MM.1S (cell line): ENCODE results near the gene TANGO2.

ENCODE experiments used
- DNase-seq: peaks from one replicate; pipeline ENCODE4 v3.0.0-alpha.2; 2015
- H2AFZ ChIP-seq: fragments of 300-600 bp; sonication (generic); 2 replicates; pipeline ENCODE4 v1.6.0; 2016; ENCODE audit warnings: antibody characterized with exemption, low read length
- H3F3A ChIP-seq: fragments of 300-600 bp; sonication (generic); 2 replicates; pipeline ENCODE4 v1.6.1; 2016; ENCODE audit warnings: mild to moderate bottlenecking, antibody characterized with exemption, low read length, moderate library complexity, mixed read lengths; ENCODE audit not compliant: insufficient read depth
- H3K27ac ChIP-seq: fragments of 300-600 bp; sonication (generic); 2 replicates; pipeline ENCODE4 v1.5.1; 2016; ENCODE audit warnings: mild to moderate bottlenecking, low read length
- H3K27me3 ChIP-seq: fragments of 300-600 bp; sonication (generic); replicated peaks from 2 replicates; pipeline ENCODE4 v1.6.0; 2016; ENCODE audit warnings: low read length; ENCODE audit not compliant: insufficient read depth
- H3K36me3 ChIP-seq: fragments of 300-600 bp; sonication (generic); replicated peaks from 2 replicates; pipeline ENCODE4 v1.6.1; 2016; ENCODE audit warnings: mild to moderate bottlenecking, low read length, mixed read lengths; ENCODE audit not compliant: insufficient read depth
- H3K4me1 ChIP-seq: fragments of 300-600 bp; sonication (generic); 2 replicates; pipeline ENCODE4 v1.6.1; 2016; ENCODE audit warnings: low read length, mixed read lengths
- H3K4me2 ChIP-seq: fragments of 300-600 bp; sonication (generic); 2 replicates; pipeline ENCODE4 v1.6.0; 2016; ENCODE audit warnings: low read depth, low read length
- H3K4me3 ChIP-seq: fragments of 300-600 bp; sonication (generic); 2 replicates; pipeline ENCODE4 v1.5.1; 2016; ENCODE audit warnings: low read length, mixed read lengths
- H3K79me2 ChIP-seq: fragments of 300-600 bp; sonication (generic); 2 replicates; pipeline ENCODE4 v1.6.1; 2016; ENCODE audit warnings: mixed run types, low read length, mixed read lengths
- H3K9ac ChIP-seq: fragments of 300-600 bp; sonication (generic); 2 replicates; pipeline ENCODE4 v1.6.1; 2016; ENCODE audit warnings: low read length, mixed read lengths
- H3K9me2 ChIP-seq: fragments of 300-600 bp; sonication (generic); replicated peaks from 2 replicates; pipeline ENCODE4 v1.6.1; 2016; ENCODE audit warnings: mild to moderate bottlenecking, low read length, mixed read lengths; ENCODE audit not compliant: insufficient read depth
- H3K9me3 ChIP-seq: fragments of 300-600 bp; sonication (generic); replicated peaks from 2 replicates; pipeline ENCODE4 v1.6.1; 2016; ENCODE audit warnings: mild to moderate bottlenecking, low read length, mixed read lengths; ENCODE audit not compliant: insufficient read depth
- H4K20me1 ChIP-seq: fragments of 300-600 bp; sonication (generic); 2 replicates; pipeline ENCODE4 v1.6.1; 2016; ENCODE audit warnings: mild to moderate bottlenecking, low read length, moderate library complexity, mixed read lengths; ENCODE audit not compliant: insufficient read depth
- EZH2 ChIP-seq: fragments of 300-600 bp; sonication (generic); optimal IDR thresholded peaks from 2 replicates; pipeline ENCODE3; 2017; ENCODE audit warnings: low read depth, mild to moderate bottlenecking, antibody characterized with exemption, low read length, mixed read lengths
- EZH2phosphoT487 ChIP-seq: fragments of 300-600 bp; sonication (generic); IDR thresholded peaks from 2 replicates; pipeline ENCODE4 v1.6.1; 2018; ENCODE audit warnings: antibody characterized with exemption, low read length
- TF ChIP-seq, protein P1 (sequence below): fragments of 300-600 bp; sonication (generic); IDR thresholded peaks from 2 replicates; pipeline ENCODE4 v1.5.1; 2016; ENCODE audit warnings: antibody characterized with exemption, low read length, mixed read lengths

Gene TANGO2

DNA sequence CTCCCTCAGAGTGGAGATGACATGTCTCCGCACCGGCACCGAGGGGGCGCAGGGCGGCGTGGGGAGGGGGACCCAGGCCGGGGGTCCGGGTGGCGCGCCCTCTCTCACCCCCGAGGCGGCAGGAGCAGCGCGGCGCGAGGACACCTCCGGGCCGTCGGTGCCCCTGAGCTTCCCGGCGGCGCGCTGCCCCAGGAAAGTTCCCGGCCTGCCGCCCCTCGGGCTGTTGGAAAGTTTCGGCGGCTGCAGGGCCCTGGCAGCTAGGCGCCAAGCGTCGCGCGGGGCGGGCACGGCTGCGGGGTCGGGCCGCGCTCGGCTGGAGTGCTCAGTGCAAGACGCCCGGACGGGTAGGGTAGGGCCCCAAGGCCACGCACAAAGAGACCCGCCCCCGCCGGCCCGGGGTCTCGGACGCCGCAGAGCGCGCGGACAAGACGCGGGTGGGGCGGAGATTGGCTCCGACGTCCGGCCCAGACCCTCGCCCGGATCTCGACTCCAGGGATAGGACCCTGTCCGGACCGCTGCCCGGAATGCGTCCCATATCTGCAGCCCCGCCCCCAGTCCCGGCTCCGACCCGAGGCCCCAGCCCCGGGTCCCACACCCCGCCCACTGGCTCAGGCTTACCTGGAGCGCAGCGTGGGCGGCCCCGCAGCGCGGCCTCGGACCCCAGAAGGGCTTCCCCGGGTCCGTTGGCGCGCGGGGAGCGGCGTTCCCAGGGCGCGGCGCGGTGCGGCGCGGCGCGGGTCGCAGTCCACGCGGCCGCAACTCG, 4.8 kb upstream of the TANGO2 start:
- Histone ChIP-seq H3K27ac (no peak overlapping the region), H3K4me2 (peak overlapping the region; percentile 92), H3K9me2 (no peaks in the 10 kb centered on the region), H3K4me1 (peaks cover 4% of the 10 kb centered on the region; the same call in 1 of the 2 replicates), H3K79me2 (peaks cover 2% of the 10 kb centered on the region), H3K9me3 (no peaks in the 10 kb centered on the region), H3K9ac (peak overlapping the region; percentile 10; the same call in 1 of the 2 replicates), H3K27me3 (peaks cover 50% of the 10 kb centered on the region), H3F3A (no peaks in the 10 kb centered on the region), H3K36me3 (no peaks in the 10 kb centered on the region), H4K20me1 (no peaks in the 10 kb centered on the region), H3K4me3 (peak overlapping the region; percentile 71), H2AFZ (peak overlapping the region; percentile 77)
- no peak for DNase-seq
- TF ChIP-seq EZH2 (peak; percentile 86), EZH2phosphoT487 (no peak)
- TF ChIP-seq, protein P1, sequence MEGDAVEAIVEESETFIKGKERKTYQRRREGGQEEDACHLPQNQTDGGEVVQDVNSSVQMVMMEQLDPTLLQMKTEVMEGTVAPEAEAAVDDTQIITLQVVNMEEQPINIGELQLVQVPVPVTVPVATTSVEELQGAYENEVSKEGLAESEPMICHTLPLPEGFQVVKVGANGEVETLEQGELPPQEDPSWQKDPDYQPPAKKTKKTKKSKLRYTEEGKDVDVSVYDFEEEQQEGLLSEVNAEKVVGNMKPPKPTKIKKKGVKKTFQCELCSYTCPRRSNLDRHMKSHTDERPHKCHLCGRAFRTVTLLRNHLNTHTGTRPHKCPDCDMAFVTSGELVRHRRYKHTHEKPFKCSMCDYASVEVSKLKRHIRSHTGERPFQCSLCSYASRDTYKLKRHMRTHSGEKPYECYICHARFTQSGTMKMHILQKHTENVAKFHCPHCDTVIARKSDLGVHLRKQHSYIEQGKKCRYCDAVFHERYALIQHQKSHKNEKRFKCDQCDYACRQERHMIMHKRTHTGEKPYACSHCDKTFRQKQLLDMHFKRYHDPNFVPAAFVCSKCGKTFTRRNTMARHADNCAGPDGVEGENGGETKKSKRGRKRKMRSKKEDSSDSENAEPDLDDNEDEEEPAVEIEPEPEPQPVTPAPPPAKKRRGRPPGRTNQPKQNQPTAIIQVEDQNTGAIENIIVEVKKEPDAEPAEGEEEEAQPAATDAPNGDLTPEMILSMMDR: no peak

DNA sequence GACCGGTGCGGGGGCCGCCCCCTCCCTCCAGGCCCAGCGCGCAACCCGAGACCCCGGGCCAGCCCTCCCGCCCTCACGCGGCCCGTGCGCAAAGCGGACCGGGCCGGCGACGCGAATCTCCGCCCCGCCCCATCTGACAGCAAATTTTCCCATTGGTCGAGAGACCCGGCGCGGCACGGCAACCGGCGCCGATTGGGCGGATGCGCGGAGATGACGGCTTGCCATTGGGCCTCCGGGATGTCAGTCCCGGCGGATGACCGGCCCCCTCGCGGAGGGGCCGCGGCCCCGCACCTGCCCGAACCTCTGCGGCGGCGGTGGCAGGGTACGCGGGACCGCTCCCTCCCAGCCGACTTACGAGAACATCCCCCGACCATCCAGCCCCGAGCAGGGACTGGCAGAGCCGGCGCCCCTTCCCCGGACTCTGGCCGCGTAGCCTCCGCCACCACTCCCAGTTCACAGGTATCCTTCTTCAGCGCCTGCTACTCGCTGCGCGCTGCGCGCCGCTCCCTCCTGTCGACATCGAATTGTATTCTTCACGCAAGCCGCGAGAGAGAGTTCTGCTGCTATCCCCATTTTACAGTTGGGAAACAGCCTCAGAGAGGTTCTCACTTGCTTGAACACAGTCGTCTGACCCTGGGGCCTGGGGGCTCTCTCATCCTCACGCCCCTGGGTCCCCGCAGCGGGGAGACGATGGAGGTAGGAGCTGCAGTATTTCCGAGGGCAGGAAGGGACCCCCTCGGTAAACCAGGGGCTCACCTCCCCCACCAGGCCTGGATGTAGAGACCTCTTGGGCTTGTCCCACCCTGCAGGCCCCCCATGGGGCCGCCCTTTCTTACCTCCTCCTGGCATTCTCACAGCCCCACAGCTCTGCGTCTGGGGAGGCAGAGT, 3.9 kb upstream of the TANGO2 start, which contains the start of gene ARVCF:
ARVCF (minus strand) TSS at position 90 of the 888 bp plus-strand sequence. CDS start 26,029 bp downstream, outside the sequence.
- H3K9me3 ChIP-seq: no peaks in the 10 kb centered on the region
- H3K4me2 ChIP-seq: peak within 1 kb of the TSS; percentile 92
- H3K79me2 ChIP-seq: peaks cover 10% of the 10 kb centered on the region
- no peaks in the 10 kb centered on the region for H3F3A ChIP-seq
- no peak within 1 kb of the TSS for H3K27ac ChIP-seq
- TF ChIP-seq EZH2 (no peak), EZH2phosphoT487 (no peak)
- TF ChIP-seq, protein P1: no peak
- H3K9me2 ChIP-seq: no peaks in the 10 kb centered on the region
- DNase-seq: peak; percentile 87
- no peaks in the 10 kb centered on the region for H3K36me3 ChIP-seq
- H3K4me1 ChIP-seq: peaks cover 7% of the 10 kb centered on the region
- H3K9ac ChIP-seq: peak within 1 kb of the TSS; percentile 10; the same call in 1 of the 2 replicates
- no peaks in the 10 kb centered on the region for H4K20me1 ChIP-seq
- H3K4me3 ChIP-seq: peak within 1 kb of the TSS; percentile 71
- peaks cover 50% of the 10 kb centered on the region for H3K27me3 ChIP-seq
- H2AFZ ChIP-seq: peak within 1 kb of the TSS; percentile 77

DNA sequence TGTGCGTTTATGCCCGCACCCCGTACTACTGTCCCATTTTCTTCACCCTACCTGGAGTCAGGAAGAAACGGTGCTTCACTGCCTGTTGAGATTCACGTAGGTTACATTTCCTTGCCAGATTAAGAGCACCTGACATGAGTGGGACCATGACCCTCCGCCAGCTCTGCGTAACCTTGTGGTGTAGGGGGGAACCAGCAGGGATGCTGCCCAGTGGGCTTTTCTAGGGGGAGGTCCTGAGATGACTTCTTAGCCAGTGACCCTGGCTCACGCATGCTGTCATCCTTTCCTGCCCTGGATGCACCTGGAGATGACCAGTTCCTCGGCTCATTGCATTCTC, 3.3 kb upstream of the TANGO2 start:
- no peak overlapping the region for H3K4me3 ChIP-seq
- H3K27ac ChIP-seq: no peak overlapping the region
- no peak for DNase-seq
- H3K4me2 ChIP-seq: peak overlapping the region; percentile 84; the same call in 1 of the 2 replicates
- H2AFZ ChIP-seq: no peak overlapping the region
- H3K79me2 ChIP-seq: peaks cover 16% of the 10 kb centered on the region
- TF ChIP-seq, protein P1: no peak
- TF ChIP-seq EZH2 (no peak), EZH2phosphoT487 (no peak)
- H3K4me1 ChIP-seq: peaks cover 9% of the 10 kb centered on the region
- H3F3A ChIP-seq: no peaks in the 10 kb centered on the region
- H4K20me1 ChIP-seq: no peaks in the 10 kb centered on the region
- no peaks in the 10 kb centered on the region for H3K36me3 ChIP-seq
- peaks cover 50% of the 10 kb centered on the region for H3K27me3 ChIP-seq
- no peaks in the 10 kb centered on the region for H3K9me3 ChIP-seq
- H3K9me2 ChIP-seq: no peaks in the 10 kb centered on the region
- no peak overlapping the region for H3K9ac ChIP-seq
